Stimulated activated CD8-positive, alpha-beta memory T cell treated with anti-CD3 and anti-CD28 coated beads, Interleukin-15, amount 100 ng/mL, for 1 hour (primary cell): ENCODE measurements around the gene CRY2.

Source experiments
- DNase-seq: peaks from one replicate; pipeline ENCODE4 v3.0.0-alpha.2; 2020; ENCODE audit warnings: low read depth

CRY2 gene

GRCh38 chr11:45918331-45918941 is 71.2 kb downstream of the CRY2 start:
- DNase-seq = no peak

- DNase-seq = no peak
Observed at GRCh38 chr11:45918962-45919675, 71.8 kb downstream of the CRY2 start.

GRCh38 chr11:45919806-45920530 is 72.7 kb downstream of the CRY2 start:
- DNase-seq = no peak

GRCh38 chr11:45920531-45921477 is 73.5 kb downstream of the CRY2 start:
- no peak for DNase-seq

- no peak for DNase-seq
Observed at GRCh38 chr11:45921561-45922424, 74.5 kb downstream of the CRY2 start.

GRCh38 chr11:45922425-45923082 is 75.3 kb downstream of the CRY2 start, which contains the start of gene LARGE2:
TSS of gene LARGE2 (plus strand) at chr11:45922656. CDS start at chr11:45922883, 227 bp downstream.
- DNase-seq = no peak

GRCh38 chr11:45924036-45924915 is 77.0 kb downstream of the CRY2 start:
- no peak for DNase-seq

- DNase-seq = no peak
Observed at GRCh38 chr11:45924927-45925326, 77.7 kb downstream of the CRY2 start.

- DNase-seq = no peak
Observed at GRCh38 chr11:45925550-45925949, 78.3 kb downstream of the CRY2 start.

GRCh38 chr11:45926001-45926401 is 78.7 kb downstream of the CRY2 start:
- no peak for DNase-seq

GRCh38 chr11:45926536-45927331 is 79.5 kb downstream of the CRY2 start:
- DNase-seq = no peak

- DNase-seq = no peak
Observed at GRCh38 chr11:45927332-45927683, 80.0 kb downstream of the CRY2 start.

- no peak for DNase-seq
Observed at GRCh38 chr11:45927684-45928413, 80.6 kb downstream of the CRY2 start.

GRCh38 chr11:45928535-45929215 is 81.4 kb downstream of the CRY2 start:
- DNase-seq = no peak

GRCh38 chr11:45929486-45930030 is 82.3 kb downstream of the CRY2 start:
- no peak for DNase-seq

GRCh38 chr11:45930031-45930794 is 82.9 kb downstream of the CRY2 start:
- no peak for DNase-seq
